GM18499 (cell line): ENCODE measurements around the gene MYRFL.
"Not testable (repeated sequence)": the region's sequence is repeated elsewhere in the genome, so short reads cannot be mapped to it uniquely, and the experiment has no call there.

Source experiments
- ATAC-seq: cut with Tn5 transposase; IDR thresholded peaks from one replicate; pipeline ENCODE4 v1.9.1; 2021; ENCODE audit warnings: moderate number of reproducible peaks; ENCODE audit not compliant: insufficient read depth, unreplicated experiment

The MYRFL gene

DNA sequence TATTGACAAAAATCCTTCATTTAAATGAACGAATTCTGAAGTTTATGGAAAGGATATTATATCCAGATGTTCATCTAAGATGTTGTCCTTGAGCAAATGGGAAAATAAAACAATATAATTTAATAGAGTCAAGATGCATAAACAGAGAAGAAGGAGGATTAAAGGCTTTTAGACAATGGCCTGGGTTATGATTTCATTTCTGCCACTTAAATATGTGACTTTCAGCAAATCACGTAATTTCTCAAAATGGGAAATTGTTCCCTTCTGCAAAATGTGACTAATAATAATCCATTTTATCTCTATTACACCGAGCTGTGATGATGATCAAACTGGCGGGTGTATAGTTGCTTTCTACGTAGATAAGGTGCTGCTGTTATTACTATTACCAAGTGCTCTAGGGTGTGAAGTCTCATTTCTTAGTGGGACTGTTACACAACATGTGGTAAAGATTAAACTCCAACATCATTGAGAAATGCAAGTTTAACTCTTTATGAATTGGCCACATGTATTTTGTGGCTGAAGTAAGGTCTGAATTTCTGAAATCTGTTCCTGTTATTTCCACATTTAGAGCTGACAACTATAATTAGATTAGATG, 157.0 kb downstream of the MYRFL start:
- no peak for ATAC-seq

- no peak for ATAC-seq
Measured at GRCh38 chr12:69984241-69984640, 159.2 kb downstream of the MYRFL start.

GRCh38 chr12:69985656-69986055, 160.6 kb downstream of the MYRFL start:
- ATAC-seq, result peak; percentile 61

DNA sequence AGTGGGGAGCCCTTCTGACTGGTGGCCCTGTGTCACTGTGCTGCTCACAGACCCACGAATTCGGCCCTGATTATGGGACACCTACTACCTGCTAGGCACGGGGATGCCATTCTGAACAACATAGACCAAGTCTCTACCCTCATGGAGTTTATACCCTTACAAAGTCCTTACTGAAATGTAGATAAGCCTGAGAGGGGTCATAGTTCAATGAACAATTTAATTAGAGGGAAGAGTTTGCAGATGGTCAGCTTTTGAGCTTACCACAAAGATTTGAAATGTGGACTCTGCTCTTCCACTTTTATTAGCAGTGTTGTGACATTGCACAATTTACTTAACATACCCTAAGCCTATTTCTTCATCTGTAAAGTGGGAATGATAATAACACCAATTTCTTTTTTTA, 161.1 kb downstream of the MYRFL start:
- ATAC-seq, result no peak

DNA sequence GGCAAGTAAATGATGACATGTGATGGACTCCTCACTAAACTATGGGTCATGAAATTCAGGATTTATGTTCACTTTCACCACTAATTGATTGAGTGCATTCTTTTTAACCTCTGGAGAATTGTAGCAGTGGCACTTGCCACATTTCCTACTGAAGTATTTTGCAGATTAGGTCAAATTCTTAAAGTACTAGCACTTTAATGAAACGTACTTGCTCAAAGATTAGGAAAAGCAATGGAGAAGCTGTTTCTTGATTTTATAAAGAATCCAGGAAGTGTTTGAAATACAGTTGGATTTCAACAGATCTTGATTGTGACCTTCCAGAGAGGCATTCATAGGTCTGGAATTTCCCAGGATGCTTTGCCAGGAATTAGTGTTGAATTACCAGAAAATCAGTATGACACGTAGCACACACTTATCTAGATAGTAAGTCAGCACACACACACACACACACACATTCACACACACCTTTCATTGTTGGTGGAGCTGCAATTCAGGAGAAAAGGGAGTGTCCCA, 162.6 kb downstream of the MYRFL start:
- no peak for ATAC-seq

GRCh38 chr12:69988481-69989321, 163.7 kb downstream of the MYRFL start:
- no peak for ATAC-seq

DNA sequence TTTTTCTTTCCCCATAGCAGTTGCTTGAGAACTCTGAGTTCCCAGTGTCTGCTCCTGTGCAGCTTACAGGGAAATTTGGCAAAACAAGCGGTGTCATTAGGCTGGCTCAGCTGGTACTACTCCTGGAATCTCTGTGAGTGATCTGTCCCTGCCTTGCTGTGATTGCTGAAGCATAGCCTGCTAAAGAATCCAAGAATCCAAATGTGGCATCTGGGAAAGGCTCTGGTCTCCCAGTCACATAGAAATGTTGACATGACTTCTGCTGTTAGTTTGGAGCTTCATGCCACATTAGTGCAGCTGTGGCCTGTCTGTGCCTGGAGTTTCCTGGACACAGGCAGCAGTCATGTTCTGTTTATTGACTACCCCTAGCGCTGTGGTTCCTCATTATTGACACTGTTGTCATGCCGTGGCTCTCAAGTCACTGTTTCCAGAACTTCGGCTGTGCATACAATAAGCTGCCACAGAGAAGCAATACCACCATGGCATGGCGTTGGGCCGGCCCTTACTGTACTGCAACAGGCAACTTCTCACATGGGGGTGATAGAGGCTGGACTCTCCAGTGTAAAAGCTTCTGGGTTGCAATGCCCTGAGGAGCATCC, 166.8 kb downstream of the MYRFL start:
- ATAC-seq, result no peak

DNA sequence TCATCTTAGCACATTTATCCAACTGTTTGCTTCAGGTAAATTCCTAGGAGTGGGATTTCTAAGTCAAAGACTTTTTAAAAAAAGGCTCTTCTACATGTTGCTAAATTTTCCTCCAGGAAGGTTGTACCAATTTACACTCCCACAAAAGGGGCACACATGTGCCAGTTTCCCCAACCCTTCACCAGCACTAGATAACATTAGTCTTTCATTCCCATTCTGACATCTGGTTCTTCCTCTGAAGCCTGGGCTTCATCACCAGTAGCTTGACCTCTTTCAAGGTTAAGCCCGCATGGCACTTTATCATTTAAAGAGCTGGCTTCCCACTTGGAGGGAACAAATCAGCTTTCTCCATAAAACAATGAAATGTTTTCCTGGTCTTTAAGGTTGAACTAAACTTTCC, 168.4 kb downstream of the MYRFL start:
- ATAC-seq, result no peak

- ATAC-seq, result not testable (repeated sequence)
Measured at GRCh38 chr12:69994086-69994485, 169.1 kb downstream of the MYRFL start.

DNA sequence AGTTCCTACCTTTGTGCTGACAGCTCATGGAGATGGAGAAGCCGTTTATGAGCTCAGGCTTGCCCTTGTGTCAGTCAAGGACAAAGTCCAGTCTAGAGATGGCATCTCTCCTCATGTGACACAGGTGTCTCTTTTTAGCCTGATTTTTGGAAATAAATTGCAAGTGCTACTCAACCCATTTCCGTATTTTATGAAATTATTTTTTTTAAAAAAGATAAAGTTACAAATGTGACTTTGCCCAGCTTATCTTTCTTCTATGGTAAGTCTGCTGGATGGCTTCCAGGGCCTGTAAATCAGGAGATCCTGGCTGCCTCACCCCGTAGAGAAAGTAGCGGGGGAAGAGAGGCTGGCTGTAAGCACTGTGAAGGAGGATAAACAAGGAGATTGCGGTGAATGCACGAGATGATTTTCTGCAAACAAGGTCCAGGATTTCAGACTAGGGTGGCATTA, 169.7 kb downstream of the MYRFL start:
- ATAC-seq, result no peak

GRCh38 chr12:69996241-69996640, 171.2 kb downstream of the MYRFL start:
- no peak for ATAC-seq

DNA sequence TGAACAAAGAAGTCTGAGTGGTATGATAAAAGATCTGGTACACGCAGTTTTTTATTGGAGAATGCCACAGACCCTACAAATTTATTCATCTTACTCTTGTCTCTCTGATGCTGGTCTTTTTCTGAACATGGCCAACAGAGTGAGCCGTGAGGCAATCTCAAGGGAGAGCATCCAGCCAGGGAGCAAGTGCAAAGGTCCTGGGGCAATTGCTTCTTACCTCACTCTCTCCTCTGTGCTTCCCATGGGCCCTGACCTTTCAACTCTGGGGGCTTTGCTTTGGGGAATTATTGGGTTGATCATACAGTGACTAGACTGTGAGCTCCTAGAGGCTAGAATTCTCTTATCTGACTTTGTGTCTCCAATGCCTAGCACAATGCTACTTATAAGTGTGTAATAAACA, 171.7 kb downstream of the MYRFL start:
- ATAC-seq, result no peak

DNA sequence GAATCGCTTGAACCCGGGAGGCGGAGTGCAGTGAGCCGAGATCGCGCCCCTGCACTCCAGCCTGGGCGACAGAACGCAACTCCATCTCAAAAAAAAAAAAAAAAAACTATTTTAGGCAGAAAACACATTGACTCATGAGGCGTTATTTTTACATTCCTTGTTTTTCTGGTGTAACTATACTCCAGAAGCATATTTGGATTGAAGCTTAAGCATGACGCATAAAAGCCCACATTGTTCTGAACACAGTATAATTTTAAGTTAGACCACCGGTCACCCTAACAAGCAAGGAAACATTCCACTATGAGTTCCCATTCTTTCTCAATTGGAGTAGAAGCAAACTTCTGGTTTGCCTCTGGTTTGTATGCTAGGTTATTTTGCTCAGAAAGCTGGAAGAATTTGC, 173.0 kb downstream of the MYRFL start:
- no peak for ATAC-seq

DNA sequence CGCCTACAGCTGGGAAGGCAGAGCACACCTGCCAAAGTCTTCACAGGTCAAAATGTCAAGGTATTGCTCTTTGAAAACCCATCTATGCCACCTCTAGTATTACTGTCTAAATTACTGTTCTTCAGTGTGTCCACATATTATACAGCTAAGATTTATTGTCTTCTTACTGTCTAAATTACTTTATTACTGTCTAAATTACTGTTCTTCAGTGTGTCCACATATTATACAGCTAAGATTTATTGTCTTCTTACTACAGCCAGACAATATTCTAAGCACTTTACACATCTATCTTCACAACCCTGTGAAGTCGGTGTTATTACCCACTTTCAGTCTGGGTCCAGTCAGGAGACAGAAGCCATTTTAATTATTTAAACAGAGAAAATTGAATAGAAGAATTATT, 173.9 kb downstream of the MYRFL start:
- ATAC-seq, result no peak

GRCh38 chr12:69999561-69999960, 174.5 kb downstream of the MYRFL start:
- no peak for ATAC-seq

DNA sequence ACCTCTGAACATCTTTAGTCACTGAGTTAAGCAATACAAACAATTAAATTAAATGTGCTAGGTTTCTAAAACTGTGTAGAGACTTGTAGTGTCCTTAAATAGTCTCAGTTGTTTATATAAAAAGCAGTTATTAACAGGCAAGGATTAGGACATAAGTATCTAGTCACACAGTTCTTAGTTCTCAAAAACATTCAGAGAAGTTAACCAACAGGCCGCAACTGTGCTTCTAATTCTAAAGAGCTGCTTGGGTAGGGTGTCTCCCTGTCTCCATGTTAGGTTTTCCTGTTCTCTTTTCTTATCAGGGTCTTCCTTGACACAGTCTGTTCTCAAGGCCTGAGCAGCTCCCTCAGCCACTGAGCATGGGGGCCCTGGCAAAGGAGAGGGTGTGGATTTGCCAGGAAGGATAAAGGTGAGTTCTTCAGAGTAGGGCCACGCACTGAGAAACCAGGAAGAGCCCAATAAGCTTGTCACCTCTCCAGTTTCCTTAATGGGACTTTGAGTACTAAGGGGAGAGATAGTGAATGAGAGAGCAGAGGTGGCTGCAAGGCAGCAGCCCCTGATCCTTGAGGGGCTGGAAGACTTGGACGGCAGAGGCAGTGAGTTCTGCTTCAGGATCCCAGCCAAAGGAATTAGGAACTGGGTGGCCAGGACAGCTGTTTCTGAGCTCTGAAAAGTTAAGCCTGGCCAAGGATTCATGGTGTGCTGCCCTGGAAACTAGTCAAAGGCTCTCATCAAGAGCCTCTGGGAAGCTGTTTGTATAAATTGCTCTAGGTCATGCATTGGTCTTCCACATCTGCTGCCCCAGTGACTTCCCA, 177.3 kb downstream of the MYRFL start:
- no peak for ATAC-seq

DNA sequence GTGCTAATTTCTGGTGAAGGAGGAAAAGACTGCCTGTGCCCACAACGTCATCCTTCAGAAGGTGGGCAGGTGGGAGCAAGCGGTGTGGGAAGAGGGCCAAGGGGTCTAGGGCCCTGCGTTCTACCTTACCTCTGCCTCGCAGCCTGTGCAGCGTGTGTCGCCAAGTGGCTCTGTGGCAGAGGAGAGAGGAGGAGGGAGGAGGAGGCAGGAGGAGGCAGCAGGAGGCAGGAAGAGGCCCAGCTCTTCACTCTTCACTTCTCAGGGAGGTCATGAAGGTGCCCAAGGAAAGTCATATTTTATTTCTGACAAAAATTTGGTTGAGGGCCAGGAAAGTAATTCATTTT, 177.9 kb downstream of the MYRFL start:
- no peak for ATAC-seq

DNA sequence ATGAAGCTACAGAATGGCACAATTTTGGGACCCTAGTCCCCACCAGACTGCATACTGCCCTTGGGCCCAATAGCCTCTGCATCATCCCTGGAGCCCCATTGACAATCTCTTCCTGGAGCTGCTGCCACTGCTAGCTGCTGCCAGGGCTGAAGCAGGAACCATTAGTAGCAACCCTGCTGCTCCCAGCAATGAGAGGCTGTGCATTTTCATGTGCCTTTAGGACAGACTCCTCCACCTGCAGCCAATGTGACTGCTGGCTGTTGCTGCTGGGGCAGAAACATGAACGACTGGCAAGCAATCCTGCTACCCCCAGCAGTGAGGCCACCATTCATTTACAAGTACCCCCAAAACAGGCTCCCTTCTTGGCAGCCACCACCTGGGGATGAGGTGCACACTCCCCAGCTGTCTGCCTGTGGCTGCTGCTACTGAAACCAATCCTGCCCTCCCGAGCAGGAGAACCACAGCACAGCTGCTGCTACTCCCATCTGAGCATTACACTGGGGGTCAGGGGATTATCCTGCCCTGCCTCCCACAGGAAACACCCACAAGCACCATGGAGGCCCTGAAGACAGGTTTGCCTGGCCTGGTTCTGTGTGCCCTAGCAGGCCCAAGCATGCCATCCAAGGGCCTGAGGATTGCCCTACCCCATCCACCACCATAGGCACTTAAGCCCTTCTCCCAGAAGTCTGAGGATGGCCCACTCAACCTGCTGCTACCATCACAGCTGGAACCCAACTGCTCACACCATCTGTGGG, 181.0 kb downstream of the MYRFL start:
- ATAC-seq, result no peak

DNA sequence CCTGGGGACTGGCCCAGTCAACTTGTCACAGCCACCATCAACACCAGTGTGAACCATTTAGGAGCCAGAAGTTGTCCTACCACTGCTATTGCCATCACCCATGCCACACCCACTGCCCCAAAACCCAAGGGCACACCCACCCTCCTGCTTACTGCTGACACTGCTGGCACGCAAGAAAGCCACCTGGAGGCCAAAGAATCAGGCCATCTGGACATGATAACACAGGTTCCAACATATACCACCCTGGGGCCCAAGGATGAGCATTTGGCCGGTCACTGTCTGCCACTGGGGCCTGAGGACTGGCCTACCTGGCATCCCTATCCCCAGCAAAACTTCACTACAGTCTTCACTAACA, 181.6 kb downstream of the MYRFL start:
- no peak for ATAC-seq

- no peak for ATAC-seq
Measured at GRCh38 chr12:70007687-70008086, 182.7 kb downstream of the MYRFL start.
